HG03196 (cell line): Measurements from ENCODE around the gene ERG28.

Source experiments
- ATAC-seq: cut with Tn5 transposase; IDR thresholded peaks from one replicate; pipeline ENCODE4 v1.9.1; 2021; ENCODE audit not compliant: unreplicated experiment

ERG28 gene

DNA sequence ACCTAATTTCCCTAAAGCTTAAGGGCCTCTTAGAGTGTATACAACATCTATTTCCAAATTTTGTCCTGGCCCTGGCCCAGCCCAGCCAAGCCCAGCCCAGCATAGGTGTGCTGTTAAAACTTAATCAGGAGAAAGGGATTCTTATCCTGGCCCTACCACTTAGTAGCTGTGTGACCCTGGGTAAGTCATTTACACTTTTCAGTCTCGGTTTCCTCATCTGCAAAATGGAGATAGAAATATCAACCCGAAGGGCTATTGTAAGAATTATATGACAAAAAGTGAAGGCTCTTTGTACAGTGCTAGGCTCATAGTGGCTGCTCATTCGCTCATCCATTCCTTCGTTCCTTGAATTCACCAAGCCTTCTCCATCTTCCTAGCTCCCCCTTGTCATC, 442 bp downstream of the ERG28 start:
- no peak for ATAC-seq

DNA sequence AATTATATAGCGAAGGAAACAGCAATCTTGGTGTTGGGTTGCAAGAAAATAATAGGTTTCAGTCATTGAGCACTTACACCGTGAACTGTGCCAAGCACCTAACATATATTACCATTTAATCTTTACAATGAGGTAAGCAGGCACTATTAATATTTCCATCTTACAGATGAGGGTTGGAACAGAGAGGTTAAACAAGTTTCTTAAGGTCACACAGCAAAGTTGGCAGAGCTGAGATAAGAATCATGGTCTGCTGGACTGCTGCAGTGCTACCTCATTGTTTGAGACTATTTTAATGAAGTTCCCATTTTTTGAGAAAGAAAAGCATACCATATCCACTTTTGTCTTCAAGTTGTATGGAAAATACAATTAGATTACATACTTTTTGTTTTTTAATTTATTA, 1.7 kb downstream of the ERG28 start:
- no peak for ATAC-seq

DNA sequence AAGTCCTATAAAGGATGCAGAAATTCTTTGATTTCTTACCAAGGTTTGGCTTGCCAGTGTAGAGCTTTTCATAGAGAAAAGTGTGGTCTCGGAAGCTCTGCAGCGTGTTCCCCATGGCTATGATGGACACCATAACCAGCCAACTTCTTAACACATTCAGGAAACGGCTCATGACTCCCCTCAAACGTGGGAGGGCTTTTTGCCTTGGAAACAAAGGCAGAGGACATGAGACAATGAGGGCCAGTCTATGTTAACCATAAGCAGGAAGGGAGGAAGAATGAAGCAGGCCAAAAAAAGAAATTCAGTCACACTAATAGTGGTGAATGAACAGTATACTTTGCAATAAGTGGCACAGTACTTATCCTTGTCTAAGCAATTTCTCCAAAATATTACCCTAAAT, 3.3 kb downstream of the ERG28 start:
- ATAC-seq = no peak

DNA sequence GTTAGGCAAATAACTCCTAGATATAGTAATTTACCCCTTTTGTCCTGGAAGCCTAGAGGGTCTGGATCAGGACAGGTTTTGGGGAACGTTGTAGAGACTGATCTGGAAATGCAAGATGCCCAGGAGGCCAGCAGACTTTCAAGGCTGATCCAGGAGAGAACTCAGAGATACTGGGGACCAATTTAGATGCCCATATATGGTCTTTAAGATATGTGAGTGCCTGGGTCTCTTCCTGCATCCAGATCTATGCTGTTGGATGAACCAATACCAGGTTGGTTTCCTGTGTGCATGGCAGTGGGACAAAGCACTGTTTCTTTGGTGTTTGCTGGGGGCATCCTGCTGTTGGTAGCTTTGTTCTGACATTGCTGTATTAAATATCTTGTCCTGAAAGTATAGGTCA, 5.4 kb downstream of the ERG28 start:
- no peak for ATAC-seq

- ATAC-seq = no peak
Measured at GRCh38 chr14:75654127-75654732, 6.4 kb downstream of the ERG28 start.

DNA sequence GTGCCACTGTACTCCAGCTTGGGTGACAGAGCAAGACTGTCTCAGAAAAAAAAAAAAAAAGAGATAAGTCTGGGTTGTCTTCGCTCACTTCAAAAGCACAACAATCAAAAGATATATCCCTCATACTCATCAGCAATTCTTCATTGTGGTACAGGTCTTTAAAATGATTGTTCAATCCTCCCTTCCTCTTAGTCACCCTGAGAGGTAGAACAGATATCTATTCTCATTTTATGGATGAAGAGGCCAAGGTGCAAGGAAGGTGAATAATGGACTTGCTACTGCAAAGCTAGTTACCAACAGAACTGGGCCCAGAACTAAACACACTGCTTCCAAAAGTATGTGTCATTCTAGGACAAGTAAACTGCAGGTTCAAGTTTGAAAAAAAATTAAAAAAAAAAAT, 7.1 kb downstream of the ERG28 start:
- no peak for ATAC-seq

- no peak for ATAC-seq
Measured at GRCh38 chr14:75650253-75651058, 10.2 kb downstream of the ERG28 start.

DNA sequence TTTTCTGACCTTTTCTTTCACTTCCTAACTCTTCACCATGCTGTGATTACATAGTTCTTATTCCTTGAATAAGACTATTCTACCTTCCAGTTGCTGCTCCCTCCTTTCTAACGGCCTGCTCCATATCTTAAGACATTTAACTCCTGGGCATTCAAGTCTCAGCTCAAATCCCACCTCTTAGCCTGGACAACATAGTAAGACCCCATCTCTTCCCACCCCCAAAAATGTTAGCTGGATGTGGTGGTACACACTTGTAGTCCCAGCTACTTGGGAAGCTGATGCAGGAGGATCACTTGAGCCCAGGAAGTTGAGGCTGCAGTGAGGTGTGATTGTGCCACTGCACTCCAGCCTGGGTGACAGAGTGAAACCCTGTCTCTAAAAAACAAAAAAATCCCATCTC, 10.9 kb downstream of the ERG28 start:
- ATAC-seq = no peak

DNA sequence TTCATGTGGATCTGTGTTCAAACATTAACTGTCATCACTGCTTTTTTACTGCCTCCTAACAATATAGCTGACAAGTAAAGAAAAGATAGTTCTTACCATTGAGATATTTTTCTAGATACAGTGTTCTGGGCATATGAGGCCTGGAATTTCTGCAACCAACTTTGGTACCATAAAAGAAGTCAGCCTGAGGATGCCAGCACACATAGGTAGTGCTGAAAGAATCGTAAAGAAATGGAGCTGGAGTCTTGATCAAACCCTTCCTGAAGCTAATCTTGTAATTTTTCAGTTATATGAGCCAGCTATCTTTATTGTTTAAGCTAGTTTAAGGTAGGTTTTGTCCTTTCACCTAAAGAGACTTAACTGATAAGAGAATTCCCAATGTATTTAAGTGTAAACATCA, 11.3 kb downstream of the ERG28 start:
- ATAC-seq = no peak

GRCh38 chr14:75648066-75648838, 12.4 kb downstream of the ERG28 start:
- ATAC-seq = no peak

DNA sequence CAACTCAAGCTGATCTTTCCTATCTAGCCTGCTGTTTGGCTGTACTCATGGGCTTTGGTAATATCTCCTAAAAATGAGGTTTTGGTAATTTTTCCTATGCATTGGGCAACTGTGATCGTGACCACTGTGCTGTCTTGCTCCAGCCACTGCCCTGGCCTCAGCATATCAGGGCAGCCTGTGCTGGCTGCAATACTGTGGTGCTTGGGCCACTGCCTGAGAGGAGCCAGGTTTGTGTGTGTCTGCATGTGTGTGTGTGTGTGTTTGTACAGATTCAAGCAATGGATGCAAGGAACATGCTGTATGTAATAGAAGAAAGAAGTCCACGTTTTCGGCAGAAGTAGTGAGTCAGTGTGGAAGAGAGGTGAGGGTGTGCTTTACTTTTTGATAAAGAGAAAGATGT, 13.0 kb downstream of the ERG28 start:
- no peak for ATAC-seq

GRCh38 chr14:75646762-75647161, 13.9 kb downstream of the ERG28 start:
- ATAC-seq = no peak

DNA sequence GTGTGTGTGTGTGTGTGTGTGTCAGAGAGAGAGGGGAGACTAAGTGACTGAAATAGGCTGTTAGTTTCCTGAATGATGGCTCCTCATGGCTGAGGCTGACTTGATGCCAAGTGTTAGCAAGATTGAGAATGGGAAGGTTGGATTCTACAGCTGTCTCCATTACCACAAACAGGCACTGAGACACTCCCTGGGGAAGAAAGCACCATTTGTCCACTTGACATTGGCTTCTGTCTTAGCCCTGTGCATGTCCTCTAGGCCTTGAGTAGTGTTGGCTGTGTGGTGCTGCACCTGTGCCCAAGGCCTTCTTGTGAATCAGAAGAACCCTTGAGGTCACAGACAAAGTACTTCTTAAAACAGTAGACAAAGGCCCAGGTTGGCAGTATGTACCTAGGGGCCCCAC, 15.6 kb downstream of the ERG28 start:
- no peak for ATAC-seq

GRCh38 chr14:75643985-75644384, 16.7 kb downstream of the ERG28 start:
- no peak for ATAC-seq

- ATAC-seq = no peak
Measured at GRCh38 chr14:75640876-75641275, 19.8 kb downstream of the ERG28 start.

GRCh38 chr14:75636100-75636692, 24.5 kb downstream of the ERG28 start:
- ATAC-seq = no peak

DNA sequence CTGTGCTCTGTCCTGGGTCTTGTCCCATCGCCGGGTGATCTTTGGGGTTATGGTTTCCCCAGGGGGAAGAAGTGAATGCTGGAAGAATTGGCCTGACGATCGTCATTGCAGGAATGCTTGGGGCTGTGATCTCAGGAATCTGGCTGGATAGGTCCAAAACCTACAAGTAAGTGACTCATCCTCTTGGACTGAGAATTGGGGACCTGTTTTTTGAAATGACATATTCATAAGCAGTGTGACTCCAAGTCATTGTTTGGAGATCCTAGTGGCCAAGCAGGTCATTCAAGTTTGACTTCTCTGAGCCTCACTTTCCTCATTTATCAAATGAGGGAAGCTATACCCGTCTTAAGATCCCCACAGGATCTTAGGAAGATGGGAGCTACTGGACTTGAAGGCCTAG, 25.8 kb downstream of the ERG28 start:
- ATAC-seq = no peak

- ATAC-seq = no peak
Measured at GRCh38 chr14:75631453-75631831, 29.2 kb downstream of the ERG28 start.

DNA sequence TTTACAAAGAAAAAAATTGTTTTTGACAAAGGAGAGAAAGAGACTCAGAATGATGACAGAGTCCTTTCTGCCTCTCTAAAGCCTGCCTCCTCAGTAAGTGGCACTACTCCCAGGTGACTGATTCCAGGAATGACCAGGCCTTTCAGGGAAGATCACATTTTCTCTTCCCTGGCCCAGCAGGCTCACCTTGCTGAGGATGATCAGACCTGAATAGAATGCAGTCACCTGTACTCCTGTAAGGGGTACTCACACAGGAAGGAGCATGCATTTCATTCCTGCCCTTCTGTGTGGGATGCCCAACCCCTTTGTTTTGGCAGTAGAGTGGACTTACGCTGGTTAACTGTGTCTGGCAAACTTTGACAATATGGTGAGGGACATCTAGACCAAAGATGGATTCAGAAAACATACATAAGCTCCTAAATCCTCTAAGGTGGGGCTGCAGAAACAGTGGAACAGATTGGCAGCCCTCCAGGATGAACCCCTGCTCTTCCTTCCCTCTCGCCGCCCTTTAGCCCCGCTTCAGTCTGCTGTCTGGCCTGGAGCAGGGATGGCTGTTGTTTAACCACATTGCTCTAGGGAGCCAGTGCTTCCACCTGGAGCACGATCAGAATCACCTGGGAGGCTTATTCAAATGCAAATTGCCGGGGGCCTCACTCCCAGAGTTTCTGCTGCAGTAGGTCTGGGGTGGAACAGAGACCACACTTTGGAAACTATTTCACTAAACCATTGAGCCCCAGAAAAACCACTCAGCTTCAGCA, 29.8 kb downstream of the ERG28 start:
- ATAC-seq = no peak

DNA sequence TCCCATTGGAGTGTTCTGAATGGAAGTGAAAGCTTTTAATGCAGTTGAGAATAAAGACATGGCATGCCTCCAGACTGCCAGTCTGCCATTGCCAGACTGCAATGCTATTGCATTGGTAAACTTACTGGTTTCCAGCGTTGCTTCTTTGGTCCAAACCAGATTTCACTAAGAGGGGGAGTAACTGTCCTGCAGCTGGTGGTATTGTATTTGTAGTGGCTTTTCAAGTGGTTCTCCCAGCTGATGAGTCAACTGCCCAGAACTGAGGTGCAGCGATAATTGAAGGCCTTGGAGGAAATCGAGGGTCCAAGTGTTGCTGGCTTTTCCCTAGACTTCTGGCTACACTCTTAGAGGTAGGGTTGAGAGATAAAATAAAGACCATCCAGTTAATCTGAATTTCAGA, 31.9 kb downstream of the ERG28 start:
- no peak for ATAC-seq

DNA sequence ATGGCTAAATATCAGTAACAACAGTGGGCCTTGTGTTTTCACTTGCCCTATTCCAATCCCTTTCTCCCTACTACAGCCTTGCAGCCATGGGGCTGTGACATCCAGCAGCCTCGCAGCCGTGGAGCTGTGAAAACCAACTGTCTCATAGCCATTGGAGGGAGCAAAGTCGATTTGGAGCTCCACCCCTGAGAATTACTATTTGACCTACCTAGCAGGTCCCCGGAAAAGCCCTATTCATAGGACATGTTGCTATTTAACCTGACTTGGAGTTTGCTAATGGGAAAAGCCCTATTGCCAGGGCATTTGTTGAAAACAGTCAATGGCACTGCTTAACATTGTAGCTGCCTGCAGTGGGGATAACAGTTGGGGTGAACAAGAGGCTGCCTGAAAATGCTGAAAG, 33.3 kb downstream of the ERG28 start:
- no peak for ATAC-seq
